Frontal cortex (tissue), 4 donors: ENCODE measurements around the gene CCDC70. TPM values are rescaled to one million over a fixed set of nuclear protein-coding genes. Genes with fewer than 3 reads are reported as not detected.
"Not testable (repeated sequence)": the region's sequence is repeated elsewhere in the genome, so short reads cannot be mapped to it uniquely, and the experiment has no call there.

Source experiments
- DNase-seq, 2 donors: peaks; one replicate each; pipeline ENCODE4 v3.0.0; 2012; ENCODE audit warnings: low spot score in 2 of 2
- FAIRE-seq: peaks from 2 replicates; lab custom pipeline; 2012; peaks lifted over from hg19 to GRCh38; lab: Jason Lieb, UNC
- total RNA-seq: library from RNA; depleted of rRNA; stranded (reverse); fragments of >200 nt; gene quantifications from one replicate; pipeline ENCODE4 v1.2.3, GENCODE V29; 2014
- donor health status: control.
- donor health status: control.
- donor health status: control.

Gene CCDC70
- not detected for total RNA-seq

DNA sequence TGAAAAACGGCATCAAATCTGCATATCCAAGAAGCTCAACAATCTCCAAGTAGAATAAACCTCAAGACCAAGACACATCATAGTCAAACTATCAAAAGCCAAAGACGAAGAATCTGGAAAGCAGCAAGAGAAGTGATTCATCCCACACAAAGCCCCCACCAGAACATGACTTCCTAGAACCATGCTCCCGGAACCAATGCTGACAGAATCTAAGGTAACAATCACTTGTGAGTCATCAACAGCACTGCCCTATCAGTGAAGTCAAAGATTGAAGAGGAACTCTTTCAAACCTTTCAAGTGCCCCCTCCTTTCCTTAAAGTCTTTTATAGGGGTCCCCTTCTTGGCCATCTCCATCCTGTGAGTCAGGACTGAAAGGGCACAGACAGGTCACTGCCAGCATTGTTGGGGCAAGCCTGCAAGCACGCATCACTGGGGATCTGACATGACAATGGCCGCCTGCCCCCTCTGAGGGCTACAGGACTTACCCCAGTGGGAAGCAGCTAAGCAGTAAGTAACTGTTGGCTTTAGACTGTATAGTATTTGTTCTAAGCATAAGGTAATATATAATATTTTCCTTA lies at the start of gene CCDC70:
Gene CCDC70, plus strand, starts transcription at position 247 of the 578 bp plus-strand sequence. CDS start 3,443 bp downstream, outside the sequence.
- DNase-seq (no peak), FAIRE-seq (no peak)

DNA sequence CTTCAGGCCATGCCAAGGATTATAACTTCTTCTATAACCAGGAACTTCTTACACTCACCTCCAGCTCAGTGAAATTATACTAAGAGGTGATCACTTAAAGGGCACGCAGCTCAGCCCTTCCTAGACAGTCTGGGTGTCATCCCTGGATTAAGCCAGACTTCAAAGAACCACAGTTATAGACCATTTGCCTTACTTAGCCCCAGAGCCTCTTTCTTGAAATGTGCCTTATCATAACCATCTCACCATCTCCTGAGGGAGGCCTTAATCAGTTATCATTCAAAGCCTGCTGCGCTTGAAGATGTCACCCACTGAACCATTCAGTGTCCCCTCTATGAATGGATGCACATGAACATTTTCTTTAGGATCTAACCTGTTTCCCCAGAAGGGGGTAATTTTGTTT lies 47.7 kb upstream of the CCDC70 start:
- FAIRE-seq (no peak), DNase-seq (no peak)

DNA sequence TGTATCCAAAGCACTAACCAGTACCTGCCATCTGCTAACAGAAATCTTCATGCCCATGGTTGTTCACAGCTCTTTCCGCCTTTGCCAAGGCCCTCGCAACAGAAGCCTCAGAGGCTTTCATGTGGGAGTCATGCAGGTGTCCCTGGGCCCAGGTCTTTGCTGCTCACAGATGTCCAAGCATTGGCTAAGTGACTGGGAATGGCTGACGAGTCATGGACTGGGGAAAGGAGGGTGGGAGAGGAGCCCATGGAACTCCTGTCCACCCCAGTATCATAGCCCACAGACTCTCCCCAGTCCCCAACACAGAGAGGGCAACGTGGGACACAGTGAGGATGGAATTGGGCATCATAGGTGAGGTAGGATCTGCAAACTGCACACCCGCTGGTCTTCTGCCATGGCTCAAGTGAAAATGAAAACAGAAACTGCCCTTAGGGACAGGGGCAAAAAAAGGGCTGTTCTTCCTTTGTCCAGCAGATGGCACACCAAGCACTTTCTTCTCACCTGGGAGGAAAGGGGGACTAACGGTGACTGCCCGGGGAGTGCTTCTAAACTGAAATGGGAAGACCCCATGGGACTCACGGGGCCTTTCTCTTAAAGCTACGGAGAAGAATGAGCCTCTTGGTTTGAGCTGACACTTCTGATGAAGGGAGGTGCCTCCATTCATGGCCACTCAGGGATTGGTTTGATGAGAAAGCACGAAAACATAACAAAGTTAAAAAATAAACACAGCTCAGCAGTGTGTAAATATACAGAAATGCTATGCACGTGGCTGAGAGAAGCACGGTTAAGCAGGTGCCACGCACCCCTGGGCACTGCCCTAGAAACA lies 46.7 kb upstream of the CCDC70 start:
- FAIRE-seq (no peak), DNase-seq (peak in 1 of 2 donors; percentile 64)

DNA sequence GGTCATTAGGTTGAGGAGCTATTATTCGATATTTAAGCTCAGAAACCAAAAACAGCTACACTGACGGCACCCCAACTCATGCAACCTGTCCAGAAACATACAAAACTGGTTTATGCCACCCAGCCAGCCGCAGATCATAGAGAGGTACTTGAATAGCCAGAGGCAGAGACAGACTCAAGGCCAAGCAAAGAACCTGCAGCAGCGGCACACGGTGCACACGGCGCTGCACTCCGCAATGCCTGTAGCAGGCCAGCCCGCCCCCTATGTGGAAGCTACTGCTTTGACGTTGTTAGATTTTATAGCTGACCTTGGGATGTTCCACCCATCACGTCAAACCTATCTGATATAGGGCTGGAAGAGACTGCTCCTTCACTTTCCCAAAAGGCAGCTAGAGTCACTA lies 45.9 kb upstream of the CCDC70 start:
- DNase-seq (no peak), FAIRE-seq (no peak)

DNA sequence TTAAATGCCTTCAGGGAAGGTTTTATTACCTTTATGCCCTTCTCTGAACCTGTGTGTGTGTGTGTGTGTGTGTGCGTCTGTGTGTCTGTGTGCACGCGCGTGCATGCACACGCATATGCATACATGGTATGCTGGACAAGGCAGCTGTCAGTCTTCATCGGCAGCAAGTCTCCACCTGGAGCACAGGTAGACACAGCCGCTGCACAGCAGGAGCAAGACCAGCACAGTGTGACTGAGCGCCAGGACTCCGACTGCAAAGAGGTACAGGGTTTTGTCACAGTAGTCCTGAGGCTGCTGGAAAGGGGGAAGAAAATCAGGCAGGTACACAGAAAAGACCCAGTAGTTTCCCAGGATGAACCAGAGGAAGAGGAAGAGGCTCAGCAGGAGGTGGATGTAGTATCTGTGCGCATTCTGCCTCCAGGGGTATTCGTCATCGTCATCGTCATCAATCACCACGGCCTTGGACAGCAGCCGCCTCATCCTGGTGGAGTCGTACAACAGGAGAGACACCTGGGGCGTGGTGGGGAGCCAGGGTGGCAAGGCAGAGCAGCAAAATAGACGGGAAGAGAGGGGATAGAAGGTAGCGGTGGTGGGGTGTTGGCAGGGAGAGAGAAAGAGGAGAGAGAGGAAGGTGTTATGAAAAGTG lies 45.0 kb upstream of the CCDC70 start:
- DNase-seq (no peak), FAIRE-seq (no peak)

DNA sequence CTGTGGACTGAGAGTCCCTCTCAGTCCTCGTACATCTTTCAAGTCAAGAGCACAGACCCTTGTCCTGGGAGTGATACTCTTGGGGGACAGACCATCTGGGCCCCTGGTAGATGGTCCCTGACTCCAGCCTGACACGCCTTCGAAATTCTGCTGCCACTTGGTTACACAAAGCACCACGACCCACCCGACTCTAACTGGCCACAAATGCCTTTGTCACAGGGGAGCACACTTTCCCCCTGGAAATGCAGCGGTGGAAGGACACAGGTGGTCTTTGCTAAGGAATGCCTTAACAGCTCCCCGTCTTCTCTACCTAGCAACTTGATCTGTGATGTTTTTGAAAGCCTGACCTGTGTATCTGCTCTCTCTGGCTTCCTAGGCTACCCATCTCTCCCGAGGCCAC lies 44.1 kb upstream of the CCDC70 start:
- DNase-seq: no peak
- FAIRE-seq: no peak

DNA sequence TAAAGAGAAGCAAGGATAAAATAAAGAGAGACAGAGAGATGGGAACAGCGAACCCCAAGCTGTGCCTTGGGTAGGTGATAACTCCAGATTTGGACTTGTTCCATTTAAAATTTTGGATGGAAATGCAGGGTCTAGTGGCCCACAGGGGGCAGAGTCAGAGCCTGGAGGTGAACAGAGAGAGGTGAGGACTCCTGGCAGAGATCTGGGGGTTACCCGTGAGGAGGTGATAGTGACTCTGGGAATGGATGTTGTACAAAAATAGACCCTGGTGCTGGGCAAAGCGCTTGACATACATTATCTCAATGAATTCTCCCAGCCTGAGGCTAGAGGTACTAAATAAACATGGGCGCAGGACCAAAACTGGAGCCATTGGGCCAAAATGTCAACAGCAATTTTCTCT lies 43.5 kb upstream of the CCDC70 start:
- FAIRE-seq (no peak), DNase-seq (no peak)

DNA sequence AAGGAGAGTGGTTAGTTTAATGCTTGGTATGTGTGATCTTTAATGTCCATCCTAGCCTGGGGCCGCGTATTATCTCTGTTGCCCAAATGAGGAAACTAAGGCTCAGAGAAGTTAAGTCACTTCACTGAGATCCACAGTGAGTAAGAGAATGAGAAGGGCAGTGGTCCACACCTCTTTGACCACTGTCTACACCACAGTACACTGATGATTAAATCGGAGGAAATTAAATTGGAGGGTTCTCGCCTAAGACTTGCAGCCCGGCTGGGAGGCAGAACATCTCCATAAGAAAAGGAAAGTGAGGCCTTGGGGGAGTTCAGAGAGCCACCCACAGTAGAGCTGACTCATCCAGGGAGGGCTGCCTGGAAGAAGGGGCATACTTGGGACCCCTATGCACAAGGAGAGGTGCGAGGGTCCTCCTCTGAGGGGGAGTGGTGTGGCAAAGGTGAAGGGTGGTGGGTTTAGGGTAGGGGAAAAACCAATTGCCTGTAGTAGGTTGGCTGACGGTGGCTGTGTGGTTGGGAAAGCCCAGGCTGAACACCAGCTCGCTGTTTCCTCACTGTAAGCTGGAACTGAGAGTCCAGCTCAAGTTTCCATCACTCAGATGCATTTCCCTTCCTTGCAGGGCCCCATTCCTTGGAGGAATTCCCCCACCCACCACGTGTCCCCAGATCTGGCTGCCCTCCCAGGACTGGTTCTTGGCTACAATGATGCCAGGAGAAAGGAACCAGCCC lies 42.8 kb upstream of the CCDC70 start:
- FAIRE-seq (no peak), DNase-seq (no peak)

DNA sequence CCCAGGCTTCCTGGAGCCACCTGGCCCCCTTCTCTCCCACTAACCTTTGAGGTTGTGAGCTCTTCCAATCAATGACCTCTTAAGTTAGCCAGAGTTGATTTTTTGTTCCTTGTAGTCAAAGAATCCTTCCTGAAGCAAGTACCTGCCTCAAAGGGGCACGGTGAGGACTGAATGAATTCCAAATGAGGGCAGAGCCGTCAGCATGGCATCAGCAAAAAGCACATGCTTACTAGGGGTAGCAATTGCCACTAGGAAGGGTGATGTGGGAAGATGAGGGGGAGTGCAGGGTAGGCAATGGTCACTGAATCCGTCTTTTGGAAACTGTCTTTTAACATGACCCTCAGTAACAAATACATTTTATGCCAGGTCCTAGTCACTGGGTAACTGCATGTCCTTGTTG lies 42.2 kb upstream of the CCDC70 start:
- DNase-seq (no peak), FAIRE-seq (no peak)

DNA sequence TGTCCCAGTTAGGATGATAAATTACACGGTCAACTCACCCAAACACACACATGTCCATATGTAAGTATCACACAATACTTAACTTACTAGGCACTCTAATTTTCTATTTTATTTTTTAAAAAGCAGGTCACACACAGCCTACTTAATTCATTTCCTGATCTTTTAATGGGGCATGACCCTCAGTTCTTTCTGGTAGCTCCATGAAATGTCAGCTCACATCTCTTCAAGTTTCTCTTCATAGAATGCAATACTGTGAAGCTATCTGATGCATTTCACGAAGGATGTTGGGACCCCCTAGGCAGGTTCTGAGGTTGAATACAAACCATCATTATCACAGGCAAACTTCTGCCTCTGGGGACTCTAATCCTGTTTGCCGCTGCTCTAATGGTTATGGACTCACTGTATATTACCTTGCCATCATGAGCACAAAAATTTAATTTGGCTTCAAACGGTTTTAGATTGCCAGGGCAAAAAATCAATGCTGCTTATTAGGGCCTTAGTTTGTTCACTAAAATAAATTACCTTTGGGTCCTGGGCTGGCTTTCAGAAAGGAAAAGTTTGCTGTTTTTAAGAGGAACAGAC lies 41.7 kb upstream of the CCDC70 start:
- DNase-seq (no peak), FAIRE-seq (no peak)

DNA sequence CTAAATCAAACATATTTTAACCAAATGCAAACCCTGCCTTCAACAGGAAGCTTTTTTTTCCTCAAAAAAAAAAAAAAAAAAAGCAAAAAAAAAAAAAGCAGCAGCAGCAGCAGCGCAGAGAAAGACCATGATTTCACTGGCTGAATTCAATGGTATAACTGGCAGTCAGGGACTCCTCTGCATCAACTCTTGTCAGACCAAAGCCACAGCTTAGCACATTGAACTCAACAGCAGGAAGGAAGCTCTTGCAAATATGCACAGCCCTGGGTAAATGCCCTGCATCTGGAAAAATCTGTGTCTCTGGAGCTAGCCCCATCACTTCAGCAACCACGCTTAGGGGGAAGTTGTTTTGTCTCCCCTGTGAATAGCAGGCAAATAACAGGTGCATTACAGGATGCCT lies 40.2 kb upstream of the CCDC70 start:
- FAIRE-seq (no peak), DNase-seq (no peak)

DNA sequence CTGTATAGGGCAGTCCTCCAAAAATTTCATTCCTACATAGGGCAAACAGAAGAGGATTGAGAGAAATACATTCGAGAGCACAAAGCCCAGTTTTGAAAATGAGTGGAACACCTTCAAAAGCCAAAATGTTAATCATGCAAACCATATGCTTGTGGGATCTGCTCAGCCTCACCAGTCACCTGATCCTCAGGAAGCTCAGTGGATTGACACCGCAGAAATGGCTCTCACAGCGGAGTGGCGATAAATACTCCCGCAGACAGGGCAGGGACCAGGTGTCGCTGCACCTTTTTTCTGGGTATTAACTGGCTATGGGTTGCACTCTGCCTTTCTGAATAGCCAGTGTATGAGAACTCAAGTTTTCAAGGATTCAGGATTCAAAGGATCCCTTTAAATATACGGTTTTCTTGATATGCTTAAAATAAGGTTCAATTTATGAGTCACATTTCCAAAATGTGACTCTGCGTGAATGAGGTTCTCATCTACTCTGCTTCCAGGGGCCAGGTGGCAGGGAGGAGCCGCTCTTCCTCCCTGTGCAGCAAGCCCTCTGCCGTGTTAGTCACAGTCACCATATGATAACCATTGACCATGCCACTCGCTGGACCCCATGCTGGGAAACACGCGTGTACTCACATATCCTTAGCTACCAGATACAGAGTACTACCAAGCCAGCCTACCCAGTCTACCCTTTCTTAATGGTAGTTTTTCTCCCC lies 39.5 kb upstream of the CCDC70 start:
- no peak for FAIRE-seq
- DNase-seq: no peak

DNA sequence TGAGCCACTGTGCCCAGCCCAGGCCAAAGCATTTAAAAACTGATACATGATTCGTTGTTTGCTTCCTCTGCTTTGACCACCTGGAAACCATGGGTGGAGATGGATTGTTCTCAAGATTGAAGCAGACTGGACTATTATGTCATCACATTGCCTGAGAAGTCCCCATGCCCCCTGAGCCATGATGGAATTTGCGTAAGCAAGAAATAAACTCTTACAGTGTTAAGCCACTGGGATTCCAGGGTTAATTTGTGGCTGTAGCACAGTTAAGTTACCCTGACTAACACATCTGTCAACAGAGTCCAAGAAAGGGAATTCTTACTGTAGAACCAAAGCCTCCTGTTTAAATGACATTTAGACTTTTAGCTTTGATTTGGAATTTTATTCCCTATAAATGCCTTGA lies 38.4 kb upstream of the CCDC70 start:
- DNase-seq (no peak), FAIRE-seq (no peak)

DNA sequence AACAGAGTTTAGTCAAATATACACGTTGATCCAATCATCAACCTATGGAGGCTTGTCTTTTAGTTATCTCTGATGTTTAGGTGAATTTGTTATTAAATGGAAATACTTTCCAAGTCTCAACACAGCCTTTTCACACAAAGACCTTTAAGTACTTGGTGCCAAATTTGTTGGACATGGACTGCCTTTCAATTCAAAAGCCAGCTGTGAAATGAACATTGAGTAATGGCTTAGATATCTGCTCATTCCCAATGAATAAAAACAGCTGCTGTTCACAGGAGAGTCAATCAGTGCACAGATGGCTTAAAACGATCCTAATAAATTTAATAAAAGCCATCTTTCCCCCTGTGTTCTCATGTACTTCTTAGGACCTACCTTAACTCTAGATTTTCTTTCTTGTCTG lies 37.9 kb upstream of the CCDC70 start:
- DNase-seq (no peak), FAIRE-seq (no peak)

DNA sequence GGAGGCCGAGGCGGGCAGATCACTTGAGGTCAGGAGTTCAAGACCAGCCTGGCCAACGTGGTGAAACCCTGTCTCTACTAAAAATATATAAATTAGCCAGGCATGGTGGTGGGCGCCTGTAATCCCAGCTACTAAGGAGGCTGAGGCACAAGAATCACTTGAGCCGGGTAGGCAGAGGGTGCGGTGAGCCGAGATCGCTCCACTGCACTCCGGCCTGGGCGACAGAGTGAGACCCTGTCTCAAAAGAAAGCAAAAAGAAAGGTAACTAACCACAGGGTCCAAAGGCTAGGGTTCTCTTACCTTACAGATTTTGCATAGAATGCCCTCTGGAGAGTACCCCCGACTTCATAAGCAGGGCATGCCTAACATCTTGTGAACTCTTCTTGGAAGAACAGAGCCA lies 37.1 kb upstream of the CCDC70 start:
- not testable (repeated sequence) for DNase-seq, FAIRE-seq

DNA sequence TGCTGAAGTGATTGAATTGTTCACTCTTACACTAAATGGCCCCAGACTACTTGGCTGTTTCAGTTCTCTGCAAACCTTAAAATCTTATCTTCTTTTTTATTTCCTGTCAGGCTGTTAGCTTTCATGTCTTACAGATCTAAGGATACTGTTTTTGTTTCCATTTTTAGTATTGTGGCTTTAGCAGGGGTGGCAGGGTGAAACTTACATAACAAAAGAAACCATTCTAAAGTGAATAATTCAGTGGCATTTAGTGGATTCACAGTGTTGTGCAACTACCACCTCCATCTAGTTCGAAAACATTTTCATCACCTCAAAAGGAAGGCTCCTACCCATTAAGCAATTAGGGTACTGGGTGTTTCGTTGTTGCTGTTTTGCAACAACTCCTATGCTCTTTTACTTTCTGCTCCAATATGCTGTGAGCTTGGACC lies 36.6 kb upstream of the CCDC70 start:
- FAIRE-seq (no peak), DNase-seq (no peak)

DNA sequence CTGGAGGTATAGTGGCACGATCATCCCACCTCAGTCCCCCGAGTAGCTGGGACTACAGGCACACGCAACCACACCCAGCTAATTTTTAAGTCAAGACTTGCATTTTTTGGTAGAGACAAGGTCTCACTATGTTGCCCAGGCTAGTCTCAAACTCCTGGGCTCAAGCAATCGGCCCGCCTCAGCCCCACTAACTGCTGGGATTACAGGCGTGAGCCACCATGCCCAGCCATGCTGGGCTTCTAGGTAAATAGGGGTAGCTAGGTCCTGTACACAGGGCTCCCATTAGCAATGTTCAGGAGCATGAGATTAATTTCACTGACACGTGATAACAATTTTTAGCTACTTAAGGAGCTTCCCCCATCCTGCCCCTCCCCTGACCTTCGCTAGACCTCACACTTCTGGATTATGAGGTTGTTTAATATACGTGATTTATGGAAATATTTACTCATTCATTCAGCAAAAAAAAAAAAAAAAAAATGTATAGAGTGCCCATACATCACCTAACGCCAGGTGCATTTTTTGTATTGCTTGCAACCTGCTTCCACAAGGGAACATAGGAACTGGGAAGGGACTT lies 36.0 kb upstream of the CCDC70 start:
- DNase-seq (no peak), FAIRE-seq (no peak)

DNA sequence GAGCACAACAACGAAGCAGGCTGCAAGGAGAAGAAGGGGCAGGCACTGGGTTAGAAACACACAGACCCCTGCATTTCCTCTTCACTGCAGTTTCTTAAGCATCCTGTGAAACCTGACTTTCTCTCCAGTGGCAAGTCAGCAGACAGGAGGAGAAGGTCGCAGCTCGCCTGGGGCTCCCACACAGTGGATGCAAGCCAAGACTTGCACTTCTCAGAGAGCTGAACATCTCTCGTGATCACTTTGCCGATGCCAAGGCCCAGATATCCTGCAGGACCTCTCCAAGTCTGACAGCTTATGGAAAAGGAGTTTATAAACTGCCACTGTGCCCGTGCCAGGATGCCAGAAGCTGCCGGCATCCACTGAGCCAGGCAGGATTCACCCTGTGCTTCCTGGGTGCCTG lies 35.2 kb upstream of the CCDC70 start:
- DNase-seq (no peak), FAIRE-seq (no peak)

DNA sequence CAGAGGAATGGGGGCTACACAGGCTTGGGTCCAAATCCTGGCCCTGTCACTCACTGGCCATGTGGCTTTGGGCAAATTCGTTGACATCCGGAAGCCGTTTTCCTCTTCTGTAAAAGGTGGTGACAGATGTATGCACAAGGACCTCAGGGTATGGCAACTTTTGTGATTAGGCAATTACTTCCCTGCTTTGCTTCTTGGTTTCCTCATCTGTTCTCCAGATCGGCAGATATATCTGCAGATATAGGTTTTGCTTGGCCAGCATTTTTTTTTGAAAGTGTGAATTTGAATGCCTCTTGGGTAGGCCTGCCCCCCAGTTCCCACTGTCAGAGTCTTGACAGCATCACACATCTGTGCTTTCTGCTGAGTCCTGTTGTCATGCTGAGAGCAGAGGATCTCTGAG lies 34.5 kb upstream of the CCDC70 start:
- DNase-seq (no peak), FAIRE-seq (no peak)
